ENCODE data around the gene PRELID3B.

Gene PRELID3B

DNA sequence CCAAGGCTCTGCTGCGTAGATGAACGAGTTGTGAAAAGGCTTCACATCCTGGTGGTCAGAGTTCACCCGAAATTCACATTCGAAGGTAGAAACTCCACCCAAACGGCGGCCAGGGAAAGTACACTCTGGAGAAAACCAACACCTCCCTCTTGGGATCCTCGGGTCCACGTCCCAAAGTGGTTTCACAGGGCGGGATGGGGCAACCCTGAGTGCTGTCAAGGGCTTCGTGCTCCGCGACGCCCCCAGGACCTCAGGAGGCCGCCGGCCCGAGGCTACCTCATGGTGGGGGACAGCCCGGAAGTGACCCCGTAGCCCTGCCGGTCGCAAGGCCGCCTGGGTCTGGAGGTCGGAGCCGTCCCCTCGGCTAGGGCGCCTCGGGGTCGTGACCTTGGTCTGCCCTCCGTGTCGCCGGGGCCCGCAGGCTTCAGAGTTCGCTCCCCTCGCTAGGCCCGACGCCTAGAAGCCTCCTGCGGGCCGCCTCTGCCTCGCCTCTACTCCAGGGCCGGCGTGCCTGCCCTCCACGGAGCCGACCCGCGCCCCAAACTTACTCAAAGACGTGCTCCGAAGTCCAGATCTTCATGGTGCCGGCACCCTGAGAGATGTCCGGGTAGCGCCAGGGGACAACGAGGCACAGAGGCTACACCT is at the start of gene PRELID3B:
Gene PRELID3B (minus strand): TSS at position 636 of the 645 bp plus-strand sequence. CDS start 56 bp downstream, at position 580.
- no peak for DNase-seq (ENCODE audit: low read depth)

DNA sequence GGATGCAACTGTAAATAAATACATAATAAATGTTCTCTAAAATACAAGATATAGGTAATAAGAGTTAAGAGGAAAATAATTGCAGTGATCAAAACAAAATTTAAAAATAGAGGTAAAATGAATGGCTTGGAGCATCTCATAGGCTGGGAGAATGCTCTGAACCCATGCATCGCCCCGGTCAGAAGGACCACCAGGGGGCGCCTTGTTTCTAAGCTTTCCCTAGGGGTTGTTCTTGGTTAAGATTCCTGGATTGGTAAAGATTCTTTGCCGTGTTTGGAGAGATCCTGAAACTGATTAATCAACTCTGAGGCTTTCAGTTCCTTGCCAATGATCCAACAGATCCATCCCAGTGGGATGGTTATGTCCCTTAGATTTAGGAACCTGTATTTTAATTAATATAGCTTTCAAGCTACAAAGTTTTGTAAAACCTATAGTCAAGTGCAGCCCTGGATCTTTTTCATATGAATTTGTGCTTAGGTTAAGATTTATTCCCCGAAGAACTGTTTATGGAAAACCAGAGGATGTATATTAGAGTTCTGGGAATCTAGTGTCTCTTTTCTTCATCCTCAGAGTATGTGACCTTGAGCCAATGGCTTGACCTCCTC is 45.3 kb upstream of the PRELID3B start:
- DNase-seq (ENCODE audit: low read depth): peak; percentile 32

DNA sequence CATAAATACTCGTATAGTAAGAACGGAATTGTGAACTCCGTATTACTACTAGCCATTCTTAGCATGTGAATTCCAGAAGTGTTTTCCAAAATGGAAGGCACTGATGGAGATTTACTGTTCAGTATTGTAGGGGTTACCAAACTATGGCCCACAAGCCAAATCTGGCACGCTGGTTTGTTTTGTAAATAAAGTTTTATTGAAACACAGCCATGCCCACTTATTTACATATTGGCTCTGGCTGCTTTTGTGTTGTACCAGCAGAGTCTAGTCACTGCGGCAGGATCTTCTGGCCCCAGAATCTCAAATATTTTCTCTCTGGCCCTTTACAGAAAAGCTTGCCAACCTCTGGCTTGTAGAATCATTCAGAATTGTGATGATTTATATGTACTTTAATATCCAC is 44.3 kb upstream of the PRELID3B start:
- DNase-seq (ENCODE audit: low read depth): no peak

DNA sequence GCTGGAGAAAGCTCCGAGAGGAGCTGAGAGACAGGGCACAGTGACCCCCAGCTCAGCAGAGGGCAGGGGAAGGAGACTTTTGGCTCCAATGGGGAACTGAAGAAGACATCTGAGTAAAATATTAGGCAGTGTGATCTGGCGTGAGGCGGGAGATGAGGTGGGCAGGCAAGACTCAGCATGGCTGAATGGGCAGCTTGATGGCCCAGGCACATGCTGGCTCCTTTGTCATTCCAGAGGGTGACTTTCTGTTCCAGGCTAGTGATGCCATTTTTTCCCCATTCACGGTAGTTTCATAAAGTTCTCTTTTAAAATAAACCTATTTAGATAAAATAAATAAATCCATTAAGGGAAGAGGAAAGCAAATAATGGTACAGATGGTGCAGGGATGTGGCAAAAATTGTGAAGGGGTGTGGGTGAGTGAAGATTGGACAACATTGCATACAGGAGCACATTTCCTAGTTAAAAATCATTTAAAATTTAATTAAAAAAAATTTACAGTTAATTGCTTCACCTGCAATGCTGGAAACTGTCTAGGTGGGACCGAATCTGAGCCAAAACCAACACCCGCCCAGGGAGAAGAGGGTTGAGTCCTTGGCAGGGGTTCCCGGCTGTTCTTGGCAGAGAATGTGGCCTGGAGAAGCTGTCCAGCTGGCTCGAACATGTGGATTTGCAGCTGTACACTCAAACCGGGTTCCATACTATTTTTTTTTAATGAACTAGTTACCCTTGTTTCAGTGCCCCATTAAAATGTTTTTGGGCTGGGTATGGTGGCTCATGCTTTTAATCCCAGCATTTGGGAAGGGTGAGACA is 41.7 kb upstream of the PRELID3B start:
- DNase-seq (ENCODE audit: low read depth): no peak

DNA sequence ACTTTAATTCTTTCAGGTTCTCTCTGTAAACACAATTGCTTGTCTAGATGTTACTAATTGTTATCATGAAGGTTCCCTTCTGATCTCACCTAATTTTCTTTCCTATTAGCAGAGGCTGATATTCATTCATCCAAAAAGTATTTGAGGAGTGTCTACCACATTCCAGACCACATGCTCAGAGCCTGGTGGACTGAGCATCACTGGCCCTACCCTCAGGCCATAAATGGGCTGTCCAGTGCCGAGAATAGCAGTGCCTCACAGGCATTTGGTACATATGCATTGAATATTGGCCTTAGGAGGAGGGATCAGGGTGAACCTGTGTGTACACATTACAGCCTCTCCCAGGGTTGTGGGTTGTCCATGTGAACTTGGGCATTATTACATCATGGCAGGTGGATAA is 40.4 kb upstream of the PRELID3B start:
- peak; percentile 22 for DNase-seq (ENCODE audit: low read depth)

DNA sequence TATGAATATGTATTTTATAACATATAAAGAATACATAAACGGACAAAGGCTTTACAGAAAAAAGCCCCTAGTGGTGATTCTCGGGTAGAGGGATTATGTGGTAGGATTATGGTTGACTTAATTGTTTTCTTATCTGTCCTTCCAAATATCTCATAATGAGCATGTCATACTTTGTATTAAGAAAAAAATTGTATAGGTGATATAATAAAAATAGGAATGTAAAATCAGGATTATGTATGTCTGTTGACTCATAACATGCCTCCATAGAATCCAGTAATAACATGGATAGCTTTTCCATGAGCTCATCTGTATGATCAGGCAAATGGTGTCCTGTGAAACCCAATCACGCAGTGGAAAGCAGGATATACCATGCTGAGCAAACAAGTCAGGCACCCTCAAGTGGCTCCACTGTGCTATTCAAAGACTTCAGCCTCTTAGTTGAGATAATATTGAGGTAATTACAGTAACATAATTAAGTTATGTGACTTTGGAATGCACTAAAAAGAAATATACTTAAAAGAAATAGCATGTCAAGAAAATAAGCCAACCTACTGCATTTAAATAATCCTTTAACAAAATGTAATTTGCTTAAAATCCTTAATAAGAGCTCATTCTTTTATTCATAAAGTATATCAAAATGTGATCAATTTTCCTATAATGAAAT is 39.6 kb upstream of the PRELID3B start:
- no peak for DNase-seq (ENCODE audit: low read depth)

DNA sequence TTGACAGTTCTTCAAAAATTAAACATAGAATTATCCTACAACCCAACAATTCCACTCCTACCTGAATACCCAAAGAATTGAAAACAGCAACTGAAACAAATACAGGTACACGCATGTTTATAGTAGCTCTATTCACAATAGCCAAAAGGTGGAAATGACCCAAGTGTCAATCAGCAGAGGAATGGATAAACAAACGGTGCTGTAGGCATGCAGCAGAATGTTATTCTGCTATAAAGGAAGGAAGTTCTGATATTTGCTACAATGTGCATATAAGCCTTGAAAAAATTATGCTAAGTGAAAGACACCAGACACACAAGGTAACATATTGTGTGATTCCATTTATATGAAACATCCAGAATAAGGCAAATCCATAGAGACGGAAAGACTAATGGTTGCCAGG is 38.5 kb upstream of the PRELID3B start:
- no peak for DNase-seq (ENCODE audit: low read depth)

DNA sequence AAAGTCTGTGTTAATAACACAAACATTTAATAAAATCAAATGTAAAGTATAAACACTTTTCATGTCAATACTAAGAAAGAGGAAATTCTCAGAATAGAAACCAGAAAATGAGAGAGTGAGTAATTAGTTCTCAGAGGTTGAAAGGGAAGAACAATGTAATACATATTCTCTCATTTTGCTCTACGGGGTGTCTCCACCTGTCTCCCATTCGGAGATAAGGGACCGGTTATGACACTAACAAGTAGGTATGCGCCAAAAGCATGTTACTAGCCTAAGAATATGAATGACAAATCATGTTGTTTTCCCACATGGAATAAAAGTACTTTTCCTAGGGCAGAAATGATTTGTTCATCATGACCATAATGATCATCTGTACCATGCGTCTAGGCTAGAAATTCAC is 35.6 kb upstream of the PRELID3B start:
- DNase-seq (ENCODE audit: low read depth): no peak

DNA sequence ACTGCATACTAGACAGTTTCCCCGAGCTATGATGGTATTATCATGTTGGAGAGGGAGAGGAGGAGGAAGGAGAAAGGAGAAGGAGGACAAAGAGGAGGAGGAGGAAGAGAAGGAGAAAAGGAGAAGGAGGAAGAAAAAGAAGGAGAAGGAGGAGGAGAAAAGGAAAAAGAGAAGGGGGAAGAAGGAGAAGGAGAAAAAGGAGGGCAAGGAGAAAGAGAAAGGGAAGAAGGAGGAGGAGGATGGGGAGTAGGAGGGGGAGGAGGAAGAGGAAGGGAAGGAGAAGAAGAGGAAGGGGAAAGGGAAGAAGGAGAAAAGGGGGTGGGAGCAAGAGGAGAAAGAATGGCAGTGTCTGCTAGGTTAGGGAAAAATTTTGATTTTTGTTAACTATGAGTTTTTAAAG is 35.1 kb upstream of the PRELID3B start:
- DNase-seq (ENCODE audit: low read depth): no peak

DNA sequence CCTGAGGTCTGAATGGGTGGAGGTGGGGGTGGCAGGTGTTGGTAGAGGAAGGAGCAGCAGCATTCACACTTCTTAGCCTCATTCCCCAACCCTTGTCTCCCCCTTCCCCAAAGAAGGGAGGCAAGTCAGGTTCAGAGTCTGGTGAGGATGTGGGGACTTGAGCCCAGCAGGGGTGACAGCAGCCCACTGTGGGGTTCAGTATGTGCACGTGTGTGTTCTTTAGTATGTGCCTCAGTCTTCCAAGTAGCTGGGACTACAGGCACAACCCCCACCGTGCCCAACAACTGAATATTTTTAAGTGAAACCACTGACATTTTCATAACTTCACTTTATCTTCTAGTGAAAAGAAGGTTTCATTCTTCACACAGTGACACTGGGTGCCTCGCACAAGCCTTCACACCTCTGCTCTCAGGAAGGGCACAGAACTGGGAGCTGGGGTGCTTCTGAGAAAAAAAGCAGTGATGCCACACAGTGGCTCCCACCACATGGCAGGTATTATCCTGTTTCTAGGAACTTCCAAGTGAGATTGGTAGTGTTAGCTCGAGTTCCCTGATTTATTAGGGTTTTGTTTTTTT is 33.4 kb upstream of the PRELID3B start:
- no peak for DNase-seq (ENCODE audit: low read depth)

DNA sequence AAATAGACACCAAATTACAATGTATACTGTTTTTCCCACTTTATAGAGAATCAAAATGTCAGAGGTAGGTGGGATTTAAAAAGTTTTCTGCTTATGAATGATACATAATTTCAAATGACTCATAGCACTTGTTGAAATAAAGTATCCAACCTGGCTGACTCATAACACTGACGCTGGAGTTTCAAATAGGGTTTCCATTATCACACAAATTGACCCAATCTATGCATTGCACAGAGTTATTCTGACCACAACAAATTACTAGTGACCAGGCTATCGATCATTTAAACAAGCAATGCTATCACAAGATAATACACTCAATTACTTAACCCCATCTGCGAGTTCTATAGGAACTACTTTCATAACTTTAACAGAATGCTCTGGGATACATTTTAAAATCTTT is 31.9 kb upstream of the PRELID3B start:
- DNase-seq (ENCODE audit: low read depth): no peak

DNA sequence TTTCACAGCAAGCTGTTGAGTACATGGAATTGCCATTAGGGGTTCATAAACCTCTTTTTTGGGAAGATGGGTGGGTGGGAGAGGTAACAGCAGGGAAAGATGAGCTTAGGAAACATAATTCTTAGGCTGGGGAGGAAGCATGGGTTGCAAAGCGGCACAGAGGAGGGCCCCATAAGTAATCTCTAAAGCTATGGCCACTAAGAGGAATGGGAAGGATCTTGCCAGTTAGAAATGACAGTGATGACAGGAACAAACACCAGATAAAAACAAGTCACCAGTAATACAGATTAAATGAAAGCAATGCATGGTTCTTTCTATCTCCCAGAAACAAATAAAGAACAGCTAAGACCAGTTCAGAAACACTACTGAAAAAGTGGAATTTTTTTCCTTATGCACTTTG is 31.0 kb upstream of the PRELID3B start:
- no peak for DNase-seq (ENCODE audit: low read depth)

DNA sequence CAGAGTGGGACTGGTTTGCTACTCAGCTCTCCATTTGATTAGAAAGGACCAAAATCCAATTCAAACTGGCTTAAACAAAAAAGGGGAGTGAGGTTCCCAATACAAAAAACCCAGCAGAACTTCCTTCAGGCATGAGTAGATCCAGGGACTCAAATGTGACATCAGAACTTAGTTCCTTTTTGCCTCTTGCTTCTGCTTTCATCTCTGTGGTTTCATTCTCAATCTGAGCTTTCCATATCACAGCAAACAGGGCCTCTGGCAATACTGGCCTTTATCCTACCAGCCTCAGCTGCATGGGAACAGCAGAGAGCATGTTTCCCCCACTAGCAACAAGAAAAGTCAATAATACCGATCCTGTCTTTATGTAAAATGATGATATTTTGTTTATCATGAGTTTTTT is 28.6 kb upstream of the PRELID3B start:
- DNase-seq (ENCODE audit: low read depth): no peak

DNA sequence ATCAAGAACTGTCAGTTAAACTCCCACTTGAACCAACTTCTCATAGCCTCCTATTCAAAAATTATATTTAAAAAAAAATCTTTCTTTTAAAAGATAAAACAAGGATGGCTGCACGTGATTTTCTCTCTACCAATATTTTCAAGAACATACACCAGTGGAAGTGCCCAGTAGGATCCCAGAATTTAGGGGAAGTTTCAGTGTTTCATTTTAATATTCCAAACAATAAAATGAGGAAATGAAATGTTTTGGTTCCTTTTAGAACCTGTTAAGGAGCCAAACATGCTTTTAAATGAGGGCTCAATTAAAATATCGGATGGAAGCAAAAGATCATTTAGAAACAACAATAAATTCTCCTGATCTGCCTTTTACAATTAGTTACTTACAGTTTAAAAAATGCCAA is 26.4 kb upstream of the PRELID3B start:
- DNase-seq (ENCODE audit: low read depth): no peak

DNA sequence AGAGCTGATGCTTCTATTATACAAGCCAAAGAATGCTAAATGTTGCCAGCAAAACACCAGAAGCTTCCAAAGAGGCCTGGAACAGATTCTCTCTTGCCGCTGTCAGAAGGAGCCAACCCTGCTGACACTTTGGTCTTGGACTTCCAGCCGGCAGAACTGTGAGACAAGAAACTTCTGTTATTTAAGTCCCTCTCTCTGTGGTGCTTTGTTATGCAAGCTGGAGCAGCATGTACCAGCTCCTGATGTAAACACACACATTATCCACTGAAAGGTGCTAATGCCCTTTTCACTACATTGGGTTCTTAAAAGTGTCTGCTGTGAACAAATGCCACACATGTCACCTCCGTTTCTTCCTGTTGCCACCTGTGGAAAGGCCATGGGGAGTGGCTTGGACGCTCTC is 25.9 kb upstream of the PRELID3B start:
- DNase-seq (ENCODE audit: low read depth): no peak

DNA sequence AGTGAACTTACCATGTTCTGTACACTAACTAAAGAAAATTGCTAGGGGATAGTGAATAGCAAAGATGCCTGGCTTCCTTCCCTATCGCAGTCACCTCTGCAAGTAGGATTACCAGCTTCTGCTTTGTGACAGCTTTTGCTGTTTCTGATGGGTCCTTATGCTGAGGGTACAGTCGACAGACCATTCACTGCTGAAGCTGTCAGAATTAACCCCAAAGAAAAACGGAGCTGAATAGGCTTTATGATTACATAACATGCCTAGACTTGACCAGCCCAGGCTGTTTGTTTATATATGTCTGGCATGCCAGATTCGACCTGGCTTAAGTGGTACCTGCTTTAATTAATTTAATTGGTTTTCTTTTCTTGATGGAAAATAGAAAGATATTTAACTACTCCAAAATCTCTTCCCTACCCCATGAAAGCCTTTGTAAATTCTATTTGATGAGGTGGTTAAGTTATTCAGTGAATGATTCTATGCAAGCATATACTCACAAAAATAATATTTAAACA is 21.7 kb upstream of the PRELID3B start:
- DNase-seq (ENCODE audit: low read depth): no peak

DNA sequence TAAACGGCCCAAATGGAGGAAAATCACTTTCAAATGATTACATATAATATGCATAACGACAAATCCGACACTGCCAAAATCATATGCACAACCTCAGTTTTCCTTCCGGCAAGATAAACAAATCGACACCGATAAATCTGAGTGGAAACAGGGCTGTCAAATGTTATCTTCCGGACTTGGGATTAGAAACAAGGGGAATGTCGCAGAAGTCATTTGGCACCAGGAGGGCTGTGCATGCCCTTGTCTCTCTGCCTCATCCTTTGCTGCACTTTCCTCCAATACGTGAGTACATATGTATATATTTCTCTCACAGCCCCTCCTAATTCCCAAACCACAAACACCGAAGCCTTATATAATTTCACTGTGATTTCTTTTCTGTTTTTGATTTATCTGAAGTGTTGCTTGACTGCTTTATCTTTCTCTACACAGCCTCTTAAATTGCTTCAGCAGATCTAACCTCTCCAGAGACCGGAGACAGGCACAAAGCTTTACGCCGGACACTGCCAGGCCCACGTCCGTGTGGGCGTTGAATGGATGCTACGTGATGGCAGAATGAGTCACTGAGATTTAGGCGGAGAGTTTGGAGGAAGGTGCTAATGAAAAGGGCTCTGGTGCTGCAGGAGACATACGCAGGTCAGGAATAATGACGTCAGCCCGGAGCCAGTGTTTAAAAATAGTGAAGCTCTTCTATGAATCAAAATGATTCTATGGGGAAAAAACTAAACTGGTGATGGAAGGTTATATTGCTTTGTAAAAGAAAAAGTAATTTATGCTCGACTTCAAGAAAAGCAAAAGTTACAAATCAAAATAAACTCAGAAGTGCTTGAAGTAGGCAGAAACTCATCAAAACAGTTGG is 21.0 kb upstream of the PRELID3B start:
- no peak for DNase-seq (ENCODE audit: low read depth)

DNA sequence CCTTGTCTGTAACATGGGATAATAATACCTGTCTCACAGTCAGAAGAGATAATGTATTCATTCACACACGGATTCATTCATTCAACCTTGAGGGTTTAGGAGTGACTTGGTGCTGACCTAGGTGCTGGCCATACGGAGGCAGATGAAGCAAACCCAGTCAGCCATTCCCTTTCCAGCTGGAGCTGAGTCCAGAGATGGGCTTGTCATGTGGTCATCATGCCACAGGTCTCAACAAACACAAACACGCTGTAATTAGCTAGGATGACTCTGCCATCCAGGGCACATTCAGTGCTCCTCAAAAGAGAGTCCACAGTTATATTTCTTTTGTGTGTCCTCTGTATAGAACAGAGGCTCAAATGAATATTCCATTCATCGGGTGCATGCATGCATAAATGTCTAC is 19.5 kb upstream of the PRELID3B start:
- no peak for DNase-seq (ENCODE audit: low read depth)

DNA sequence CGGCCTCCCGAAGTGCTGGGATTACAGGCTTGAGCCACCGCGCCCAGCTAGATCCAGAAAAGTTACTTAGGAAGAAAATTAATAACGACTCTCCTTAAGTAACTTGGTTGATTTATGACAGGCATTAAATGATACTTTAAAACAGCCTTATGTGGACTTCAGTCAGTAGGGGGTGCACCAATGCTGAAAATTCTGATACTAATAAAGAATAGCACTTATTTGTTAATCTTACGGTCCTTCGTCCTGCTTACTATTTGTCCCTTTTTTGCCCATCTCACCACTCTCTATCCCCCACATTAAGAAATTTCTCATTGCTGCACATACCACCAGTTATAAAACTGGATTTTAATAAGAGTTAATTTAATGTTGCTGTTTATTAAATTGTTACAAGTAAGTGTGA is 12.7 kb upstream of the PRELID3B start:
- DNase-seq (ENCODE audit: low read depth): no peak

DNA sequence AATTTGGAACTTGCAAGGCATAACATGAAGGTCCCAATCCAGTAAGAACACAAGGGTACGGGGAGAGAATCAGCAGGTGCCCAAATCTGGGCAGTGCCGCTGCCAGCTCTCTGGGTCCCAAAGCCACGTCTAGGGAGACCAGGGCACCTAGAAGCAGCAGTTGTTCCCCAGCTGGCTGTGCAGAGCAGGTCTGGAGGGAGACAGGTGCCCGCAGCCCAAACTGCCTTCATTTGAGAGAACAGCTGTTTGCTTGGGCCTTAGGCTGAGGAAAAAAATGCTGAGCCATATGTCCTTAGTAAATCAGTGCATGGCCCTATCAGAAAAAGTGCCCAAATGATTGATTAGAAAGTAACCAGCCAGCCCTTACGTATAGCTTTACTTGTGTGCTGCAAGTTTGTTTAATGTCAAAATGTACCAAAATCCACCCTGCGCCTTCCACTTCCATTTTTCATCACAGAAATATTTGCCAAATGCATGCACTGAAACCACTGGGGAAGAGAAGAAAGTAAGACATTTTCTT is 9.1 kb upstream of the PRELID3B start:
- no peak for DNase-seq (ENCODE audit: low read depth)

DNA sequence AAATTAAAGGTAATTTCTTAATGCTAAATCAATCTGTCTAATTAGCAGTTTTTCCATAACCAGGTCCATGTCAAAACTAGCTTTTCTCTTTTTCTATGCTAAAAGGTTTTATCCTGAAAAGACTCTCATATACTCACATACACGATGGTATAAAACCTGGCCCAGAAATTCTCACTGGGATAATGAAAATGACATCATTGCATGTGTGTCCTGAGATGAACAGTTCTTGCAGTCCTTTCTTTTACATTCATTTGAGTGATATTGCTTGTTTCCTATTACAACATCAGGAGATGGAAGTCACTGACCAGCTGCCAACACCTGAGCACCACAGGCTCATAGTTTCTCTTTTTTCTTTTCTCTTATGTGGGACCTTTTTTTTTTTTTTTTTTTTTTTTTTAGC is 7.9 kb upstream of the PRELID3B start:
- DNase-seq (ENCODE audit: low read depth): no peak
